CD4-positive, alpha-beta memory T cell (primary cell): ENCODE results near the gene NAE1. TPM values are rescaled to one million over a fixed set of nuclear protein-coding genes. Genes with fewer than 3 reads are reported as not detected.

Experiments
- CTCF ChIA-PET: fragments of 350-600 bp; sonication (Branson Sonifier 250); formaldehyde crosslinking; loops from one replicate; lab custom pipeline; 2021; ENCODE audit warnings: inconsistent platforms; ENCODE audit not compliant: partially characterized antibody; lab: Charles Lee
- POLR2A ChIA-PET: fragments of 350-600 bp; sonication (Branson Sonifier 250); formaldehyde crosslinking; loops from one replicate; lab custom pipeline; 2021; ENCODE audit not compliant: partially characterized antibody; lab: Charles Lee
- DNase-seq, 5 donors: peaks; one replicate each; pipeline versions ENCODE4 v3.0.0 to v3.0.0-alpha.2; 2020 to 2022; ENCODE audit warnings: mixed read lengths in 1 of 5
- H3K27ac ChIP-seq: one replicate; pipeline ENCODE4 v1.7.0; 2013; ENCODE audit warnings: low read depth, low read length
- H3K27me3 ChIP-seq: 2 replicates; pipeline ENCODE4 v1.7.0; 2013; ENCODE audit warnings: mild to moderate bottlenecking, low read length, moderate library complexity; ENCODE audit not compliant: insufficient read depth
- H3K36me3 ChIP-seq: 2 replicates; pipeline ENCODE4 v1.7.0; 2013; ENCODE audit warnings: mild to moderate bottlenecking, low read length, moderate library complexity; ENCODE audit not compliant: insufficient read depth
- H3K4me1 ChIP-seq: 2 replicates; pipeline ENCODE4 v1.7.0; 2013; ENCODE audit warnings: mild to moderate bottlenecking, low read length, moderate library complexity; ENCODE audit not compliant: insufficient read depth
- H3K4me3 ChIP-seq, 2 donors: one replicate each; pipeline ENCODE4 v1.7.0; 2013; ENCODE audit warnings: low read length in 2 of 2, mild to moderate bottlenecking in 1 of 2
- H3K9me3 ChIP-seq, 2 donors: one replicate each; pipeline ENCODE4 v1.7.0; 2013; ENCODE audit warnings: low read length in 2 of 2, control low read depth in 1 of 2; ENCODE audit not compliant: control insufficient read depth in 1 of 2
- H3K27ac Mint-ChIP-seq, 7 donors: one replicate each; pipeline ENCODE4 v1.8.0; 2020 to 2021; ENCODE audit warnings: mixed read lengths in 7 of 7, mild to moderate bottlenecking in 6 of 7, inconsistent platforms in 3 of 7, moderate library complexity in 3 of 7
- H3K27me3 Mint-ChIP-seq, 2 donors: one replicate each; pipeline ENCODE4 v1.8.0; 2020 to 2021; ENCODE audit warnings: mixed read lengths in 2 of 2
- H3K36me3 Mint-ChIP-seq, 2 donors: one replicate each; pipeline ENCODE4 v1.8.0; 2020 to 2021; ENCODE audit warnings: mixed read lengths in 2 of 2, inconsistent platforms in 1 of 2, mild to moderate bottlenecking in 1 of 2
- H3K4me1 Mint-ChIP-seq, 4 donors: one replicate each; pipeline ENCODE4 v1.8.0; 2020 to 2021; ENCODE audit warnings: mixed read lengths in 4 of 4, mild to moderate bottlenecking in 1 of 4
- H3K4me3 Mint-ChIP-seq, 8 donors: one replicate each; pipeline ENCODE4 v1.8.0; 2020 to 2021; ENCODE audit warnings: mixed read lengths in 8 of 8, mild to moderate bottlenecking in 7 of 8, moderate library complexity in 6 of 8, inconsistent platforms in 3 of 8
- H3K9me3 Mint-ChIP-seq, 8 donors: one replicate each; pipeline ENCODE4 v1.8.0; 2020 to 2021; ENCODE audit warnings: mixed read lengths in 8 of 8, mild to moderate bottlenecking in 5 of 8, inconsistent platforms in 3 of 8, moderate library complexity in 1 of 8
- intact Hi-C: fragments of 100-400 bp; cut with micrococcal nuclease; formaldehyde crosslinking; loops from one replicate; pipeline ENCODE4 v1.15.1; 2023
- polyA plus RNA-seq, 2 donors: library from polyadenylated mRNA; unstranded; fragments of 300-500 nt; fragmentation: Illumina TruSeq; gene quantifications; one replicate each; pipeline ENCODE4 v1.2.3, GENCODE V29; 2021
- total RNA-seq, 2 experiments: library from RNA; stranded (reverse); gene quantifications; one replicate each; pipeline ENCODE4 v1.2.3, GENCODE V29; 2021

The NAE1 gene
- total and polyA plus RNA-seq, 4 experiments from 2014 or later: 70.4 to 101 (median 94.5) TPM

DNA sequence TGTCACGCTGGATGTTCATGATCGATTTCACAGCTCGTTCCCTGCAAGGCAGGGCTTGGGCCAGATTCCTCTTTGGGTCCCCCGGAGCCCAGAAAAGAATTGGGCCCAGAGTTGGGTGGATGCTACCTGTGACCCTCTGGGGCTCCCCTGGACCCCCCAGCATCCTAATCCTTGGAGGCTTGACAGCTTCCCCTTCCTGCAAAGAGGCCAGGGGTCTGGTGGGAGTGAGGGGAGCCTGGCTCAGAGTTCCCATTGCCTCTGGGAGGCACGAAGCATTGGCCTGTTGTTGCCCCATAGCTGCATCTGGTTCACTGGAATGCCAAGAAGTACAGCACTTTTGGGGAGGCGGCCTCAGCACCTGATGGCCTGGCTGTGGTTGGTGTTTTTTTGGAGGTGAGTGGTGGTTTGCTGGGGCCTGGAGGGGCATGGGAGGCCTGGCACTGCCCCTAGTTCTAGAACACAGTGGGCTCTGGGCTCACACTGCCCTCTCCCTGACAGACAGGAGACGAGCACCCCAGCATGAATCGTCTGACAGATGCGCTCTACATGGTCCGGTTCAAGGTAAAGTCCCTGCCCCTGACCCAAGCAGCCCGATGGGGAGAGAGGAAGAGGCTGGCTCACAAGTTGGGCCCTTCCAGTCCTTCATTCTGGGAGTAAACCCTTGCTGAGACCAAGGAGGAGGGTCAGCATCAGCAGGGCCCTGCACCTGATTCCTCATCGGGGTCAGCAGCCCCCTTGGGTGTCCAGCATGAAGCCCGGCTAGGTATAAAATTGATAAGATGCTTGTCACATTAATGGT is 20.6 kb upstream of the NAE1 start:
- DNase-seq: no peak
- intact Hi-C loops: no loop called here
- peaks cover 2 to 5% of the 10 kb centered on the region in 2 donors for H3K27me3 Mint-ChIP-seq
- Histone ChIP-seq H3K27me3 (no peaks in the 10 kb centered on the region), H3K36me3 (no peaks in the 10 kb centered on the region), H3K4me3 (no peak overlapping the region), H3K9me3 (no peaks in the 10 kb centered on the region), H3K27ac (no peak overlapping the region), H3K4me1 (no peaks in the 10 kb centered on the region)
- H3K4me1 Mint-ChIP-seq: peaks cover 0 to under 1% (median 0%) of the 10 kb centered on the region in 4 donors
- H3K4me3 Mint-ChIP-seq: no peak overlapping the region
- no peaks in the 10 kb centered on the region for H3K9me3 Mint-ChIP-seq
- H3K27ac Mint-ChIP-seq: peak overlapping the region in 1 of 7 donors; percentile 50
- no peaks in the 10 kb centered on the region for H3K36me3 Mint-ChIP-seq
- ChIA-PET CTCF (interaction anchor here (0.5 to 1.4 kb wide), 2 partner anchors 17 to 51 kb away, joined by 3 to 5 read pairs; no protein-coding TSS in a partner anchor), POLR2A (no interaction called here)

- peaks cover 11 to 14% of the 10 kb centered on the region in 2 donors for H3K27me3 Mint-ChIP-seq
- POLR2A ChIA-PET: no interaction called here
Observed at GRCh38 chr16:66850115-66850815, 19.5 kb upstream of the NAE1 start.

GRCh38 chr16:66849549-66849948 is 18.8 kb upstream of the NAE1 start:
- Histone ChIP-seq H3K27ac (no peak overlapping the region), H3K4me3 (no peak overlapping the region), H3K27me3 (peaks cover 6% of the 10 kb centered on the region), H3K9me3 (no peaks in the 10 kb centered on the region), H3K36me3 (no peaks in the 10 kb centered on the region), H3K4me1 (no peaks in the 10 kb centered on the region)
- Mint-ChIP-seq H3K27ac (no peak overlapping the region), H3K36me3 (no peaks in the 10 kb centered on the region), H3K9me3 (no peaks in the 10 kb centered on the region), H3K27me3 (peaks cover 16 to 18% of the 10 kb centered on the region in 2 donors), H3K4me1 (peaks cover 0 to 5% (median 4%) of the 10 kb centered on the region in 4 donors), H3K4me3 (no peak overlapping the region)
- intact Hi-C loops: no loop called here
- POLR2A ChIA-PET: no interaction called here
- no peak for DNase-seq
- CTCF ChIA-PET: interaction anchor here (1.2 to 1.4 kb wide), 2 partner anchors 18 to 23 kb away, joined by 4 to 9 read pairs; no protein-coding TSS in a partner anchor

More at GRCh38 chr16:66850115-66850815, 19.5 kb upstream of the NAE1 start:
- Histone ChIP-seq H3K27ac (no peak overlapping the region), H3K27me3 (peaks cover 2% of the 10 kb centered on the region), H3K36me3 (no peaks in the 10 kb centered on the region), H3K4me3 (no peak overlapping the region), H3K9me3 (no peaks in the 10 kb centered on the region), H3K4me1 (no peaks in the 10 kb centered on the region)
- DNase-seq: no peak
- peaks cover 0 to 5% (median 2%) of the 10 kb centered on the region in 4 donors for H3K4me1 Mint-ChIP-seq
- no peak overlapping the region for H3K27ac Mint-ChIP-seq
- CTCF ChIA-PET: interaction anchor here (1.2 to 1.4 kb wide), 2 partner anchors 18 kb away, joined by 5 to 9 read pairs; no protein-coding TSS in a partner anchor
- no peak overlapping the region for H3K4me3 Mint-ChIP-seq
- no peaks in the 10 kb centered on the region for H3K9me3 Mint-ChIP-seq
- H3K36me3 Mint-ChIP-seq: no peaks in the 10 kb centered on the region
- intact Hi-C loops: no loop called here

- intact Hi-C loops: no loop called here
- POLR2A ChIA-PET: no interaction called here
- H3K27ac Mint-ChIP-seq: no peak overlapping the region
Observed at GRCh38 chr16:66849021-66849420, 18.2 kb upstream of the NAE1 start.

DNA sequence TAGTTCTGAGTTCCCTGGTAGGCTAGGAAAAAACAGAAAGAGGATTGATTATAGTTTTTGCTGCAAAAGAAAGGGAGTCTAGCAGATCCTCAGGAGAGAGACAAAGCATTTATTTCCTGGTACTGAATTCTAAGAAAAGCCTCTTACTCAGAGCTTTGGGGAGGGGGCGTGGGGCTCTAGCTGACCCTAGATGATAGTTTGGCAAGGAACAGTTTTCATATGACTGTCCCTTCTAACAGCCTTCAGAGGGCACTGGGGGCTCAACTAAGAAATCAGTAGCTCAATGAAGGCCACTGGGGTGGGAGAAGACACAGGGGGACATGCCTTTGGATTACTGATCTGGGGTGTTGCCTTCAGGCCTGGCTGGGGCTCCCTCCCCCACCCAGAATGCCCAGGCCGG is 17.4 kb upstream of the NAE1 start:
- no peaks in the 10 kb centered on the region for H3K36me3 ChIP-seq
- no peaks in the 10 kb centered on the region for H3K9me3 ChIP-seq
- no peak overlapping the region for H3K27ac Mint-ChIP-seq
- no peak overlapping the region for H3K27ac ChIP-seq
- H3K36me3 Mint-ChIP-seq: no peaks in the 10 kb centered on the region
- no peak for DNase-seq
- POLR2A ChIA-PET: no interaction called here
- peaks cover 12% of the 10 kb centered on the region for H3K27me3 ChIP-seq
- H3K4me1 ChIP-seq: no peaks in the 10 kb centered on the region
- H3K9me3 Mint-ChIP-seq: no peaks in the 10 kb centered on the region
- CTCF ChIA-PET: interaction anchor here (0.7 to 1.4 kb wide), 4 partner anchors 18 to 25 kb away, joined by 3 to 4 read pairs (median 4); partner anchors contain the start of gene NAE1
- H3K4me3 Mint-ChIP-seq: no peak overlapping the region
- intact Hi-C loops: no loop called here
- peaks cover 23 to 24% of the 10 kb centered on the region in 2 donors for H3K27me3 Mint-ChIP-seq
- no peak overlapping the region for H3K4me3 ChIP-seq
- peaks cover 2 to 10% (median 8%) of the 10 kb centered on the region in 4 donors for H3K4me1 Mint-ChIP-seq

More at GRCh38 chr16:66849021-66849420, 18.2 kb upstream of the NAE1 start:
- no peak for DNase-seq
- peaks cover 7% of the 10 kb centered on the region for H3K27me3 ChIP-seq
- peaks cover 16 to 18% of the 10 kb centered on the region in 2 donors for H3K27me3 Mint-ChIP-seq
- H3K4me3 ChIP-seq: no peak overlapping the region
- CTCF ChIA-PET: interaction anchor here (1.2 to 1.4 kb wide), 2 partner anchors 19 to 24 kb away, joined by 4 to 9 read pairs; no protein-coding TSS in a partner anchor
- H3K4me3 Mint-ChIP-seq: no peak overlapping the region
- no peaks in the 10 kb centered on the region for H3K4me1 ChIP-seq
- H3K36me3 ChIP-seq: no peaks in the 10 kb centered on the region
- no peaks in the 10 kb centered on the region for H3K9me3 ChIP-seq
- no peak overlapping the region for H3K27ac ChIP-seq
- no peaks in the 10 kb centered on the region for H3K9me3 Mint-ChIP-seq
- H3K36me3 Mint-ChIP-seq: no peaks in the 10 kb centered on the region
- H3K4me1 Mint-ChIP-seq: peaks cover 0 to 6% (median 5%) of the 10 kb centered on the region in 4 donors

DNA sequence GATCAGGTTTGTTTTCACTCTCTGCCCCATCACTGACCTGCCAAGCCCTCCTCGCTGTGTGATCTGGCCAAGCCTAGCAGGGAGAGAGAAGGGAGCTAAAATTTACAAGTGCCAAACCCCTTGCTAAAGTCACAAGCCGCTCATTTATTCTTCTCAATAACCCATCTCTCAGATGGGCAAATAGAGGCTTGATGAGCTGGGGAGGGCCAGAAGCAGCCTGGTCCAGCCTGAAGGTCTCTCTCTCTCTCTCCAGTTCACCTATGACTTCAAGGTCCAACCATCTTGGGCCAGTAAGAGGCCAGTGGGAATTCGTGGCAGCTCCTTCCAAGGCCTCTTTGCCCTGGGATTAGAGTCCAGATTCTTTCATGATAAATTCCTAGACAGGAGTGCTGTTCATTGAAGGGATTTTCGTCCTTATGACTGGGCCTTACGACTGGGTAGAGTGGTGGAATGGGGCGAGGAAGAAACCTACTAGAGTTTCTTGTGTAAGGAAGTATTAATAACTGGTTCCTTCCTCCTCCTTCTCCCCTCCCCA is 16.8 kb upstream of the NAE1 start:
- H3K4me3 Mint-ChIP-seq: no peak overlapping the region
- ChIA-PET CTCF (interaction anchor here (0.7 to 1.0 kb wide), 4 partner anchors 12 to 21 kb away, joined by 3 to 4 read pairs (median 3); partner anchors contain the start of gene NAE1), POLR2A (no interaction called here)
- H3K27me3 Mint-ChIP-seq: peaks cover 27 to 28% of the 10 kb centered on the region in 2 donors
- intact Hi-C loops: no loop called here
- Histone ChIP-seq H3K4me3 (no peak overlapping the region), H3K9me3 (no peaks in the 10 kb centered on the region), H3K27ac (no peak overlapping the region), H3K27me3 (peaks cover 15% of the 10 kb centered on the region), H3K36me3 (no peaks in the 10 kb centered on the region), H3K4me1 (no peaks in the 10 kb centered on the region)
- H3K36me3 Mint-ChIP-seq: no peaks in the 10 kb centered on the region
- no peak overlapping the region for H3K27ac Mint-ChIP-seq
- H3K4me1 Mint-ChIP-seq: peaks cover 2 to 10% (median 8%) of the 10 kb centered on the region in 4 donors
- no peaks in the 10 kb centered on the region for H3K9me3 Mint-ChIP-seq
- DNase-seq: no peak
